GM23248 (cell line): ENCODE measurements around the gene PFN3.

Experiments
- EZH2 ChIP-seq: fragments of 200-600 bp; sonication (generic); IDR thresholded peaks from 2 replicates; pipeline ENCODE4 v1.6.1; 2018; ENCODE audit warnings: antibody characterized with exemption, mild to moderate bottlenecking; ENCODE audit not compliant: insufficient read depth, poor library complexity, severe bottlenecking
- EZH2phosphoT487 ChIP-seq: fragments of 200-600 bp; sonication (generic); IDR thresholded peaks from 2 replicates; pipeline ENCODE4 v1.6.1; 2018; ENCODE audit warnings: antibody characterized with exemption, moderate library complexity, mild to moderate bottlenecking, low read depth; ENCODE audit not compliant: insufficient read depth

GRCh38 chr5:177425196-177425800 lies 24.8 kb upstream of the PFN3 start:
- no peak for TF ChIP-seq EZH2
- no peak for TF ChIP-seq EZH2phosphoT487
